GM12892 (cell line): Measurements from ENCODE around the gene ARRB2.

Experiments used
- POLR2A ChIP-seq: IDR thresholded peaks from 2 replicates; pipeline ENCODE4 v1.6.1; 2011; ENCODE audit warnings: low read depth, low read length, control low read depth
- TAF1 ChIP-seq: IDR thresholded peaks from 2 replicates; pipeline ENCODE4 v1.6.1; 2011; ENCODE audit warnings: low read depth, mild to moderate bottlenecking, control low read depth, low read length, borderline replicate concordance

- TF ChIP-seq POLR2A (no peak), TAF1 (no peak)
These were observed 38.3 kb upstream of the ARRB2 start for GRCh38 chr17:4672055-4672630.
